Neuron (in vitro differentiated cells): ENCODE measurements around the gene ATXN2.

Experiments used
- H2AFZ ChIP-seq: one replicate; pipeline ENCODE4 v1.6.1; 2013; ENCODE audit warnings: low read depth, mild to moderate bottlenecking, inconsistent platforms, low read length, moderate library complexity
- H3K27me3 ChIP-seq: one replicate; pipeline ENCODE4 v1.6.1; 2013; ENCODE audit warnings: low read length; ENCODE audit not compliant: insufficient read depth
- H3K36me3 ChIP-seq: one replicate; pipeline ENCODE4 v1.6.1; 2013; ENCODE audit warnings: low read length; ENCODE audit not compliant: insufficient read depth
- H3K4me1 ChIP-seq: one replicate; pipeline ENCODE4 v1.6.1; 2013; ENCODE audit warnings: low read length; ENCODE audit not compliant: insufficient read depth
- H3K4me3 ChIP-seq: 2 replicates; pipeline ENCODE4 v1.5.1; 2013; ENCODE audit warnings: mild to moderate bottlenecking, low read length, moderate library complexity
- H3K9me3 ChIP-seq: one replicate; pipeline ENCODE4 v1.6.1; 2013; ENCODE audit warnings: low read length

ATXN2 gene, protein sequence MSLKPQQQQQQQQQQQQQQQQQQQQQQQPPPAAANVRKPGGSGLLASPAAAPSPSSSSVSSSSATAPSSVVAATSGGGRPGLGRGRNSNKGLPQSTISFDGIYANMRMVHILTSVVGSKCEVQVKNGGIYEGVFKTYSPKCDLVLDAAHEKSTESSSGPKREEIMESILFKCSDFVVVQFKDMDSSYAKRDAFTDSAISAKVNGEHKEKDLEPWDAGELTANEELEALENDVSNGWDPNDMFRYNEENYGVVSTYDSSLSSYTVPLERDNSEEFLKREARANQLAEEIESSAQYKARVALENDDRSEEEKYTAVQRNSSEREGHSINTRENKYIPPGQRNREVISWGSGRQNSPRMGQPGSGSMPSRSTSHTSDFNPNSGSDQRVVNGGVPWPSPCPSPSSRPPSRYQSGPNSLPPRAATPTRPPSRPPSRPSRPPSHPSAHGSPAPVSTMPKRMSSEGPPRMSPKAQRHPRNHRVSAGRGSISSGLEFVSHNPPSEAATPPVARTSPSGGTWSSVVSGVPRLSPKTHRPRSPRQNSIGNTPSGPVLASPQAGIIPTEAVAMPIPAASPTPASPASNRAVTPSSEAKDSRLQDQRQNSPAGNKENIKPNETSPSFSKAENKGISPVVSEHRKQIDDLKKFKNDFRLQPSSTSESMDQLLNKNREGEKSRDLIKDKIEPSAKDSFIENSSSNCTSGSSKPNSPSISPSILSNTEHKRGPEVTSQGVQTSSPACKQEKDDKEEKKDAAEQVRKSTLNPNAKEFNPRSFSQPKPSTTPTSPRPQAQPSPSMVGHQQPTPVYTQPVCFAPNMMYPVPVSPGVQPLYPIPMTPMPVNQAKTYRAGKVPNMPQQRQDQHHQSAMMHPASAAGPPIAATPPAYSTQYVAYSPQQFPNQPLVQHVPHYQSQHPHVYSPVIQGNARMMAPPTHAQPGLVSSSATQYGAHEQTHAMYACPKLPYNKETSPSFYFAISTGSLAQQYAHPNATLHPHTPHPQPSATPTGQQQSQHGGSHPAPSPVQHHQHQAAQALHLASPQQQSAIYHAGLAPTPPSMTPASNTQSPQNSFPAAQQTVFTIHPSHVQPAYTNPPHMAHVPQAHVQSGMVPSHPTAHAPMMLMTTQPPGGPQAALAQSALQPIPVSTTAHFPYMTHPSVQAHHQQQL

DNA sequence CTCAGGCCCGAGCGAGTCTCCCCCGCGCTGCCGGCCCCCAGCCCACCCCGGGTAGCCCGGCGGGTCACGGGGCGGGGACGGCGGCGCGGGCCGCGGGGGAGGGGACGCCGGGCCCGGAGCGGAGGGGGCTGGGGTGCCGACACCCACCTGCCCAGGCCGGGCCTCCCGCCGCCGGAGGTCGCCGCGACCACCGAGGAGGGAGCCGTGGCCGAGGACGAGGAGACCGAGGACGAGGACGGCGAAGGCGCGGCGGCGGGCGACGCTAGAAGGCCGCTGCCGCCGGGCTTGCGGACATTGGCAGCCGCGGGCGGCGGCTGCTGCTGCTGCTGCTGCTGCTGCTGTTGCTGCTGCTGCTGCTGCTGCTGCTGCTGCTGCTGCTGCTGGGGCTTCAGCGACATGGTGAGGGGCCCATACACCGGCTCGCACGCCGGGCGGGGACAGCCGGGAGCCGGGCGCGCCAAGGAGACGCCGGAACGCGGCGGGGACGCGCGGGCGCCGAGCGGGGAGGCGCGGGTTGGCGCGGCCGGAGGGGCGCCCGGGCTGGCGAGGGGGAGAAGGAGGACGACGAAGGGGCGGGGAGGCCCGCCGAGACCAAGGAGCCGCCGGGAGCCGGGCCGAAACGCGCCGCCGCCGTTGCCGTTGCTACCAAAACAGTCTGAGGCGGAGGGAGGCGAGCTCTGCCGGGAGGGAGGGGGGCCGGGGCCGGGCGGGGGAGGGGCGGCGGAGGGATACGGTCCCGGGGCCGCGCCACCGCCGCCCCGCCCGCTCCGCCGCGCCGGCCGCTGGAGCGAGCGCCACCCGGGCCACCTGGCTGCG, at the start of gene ATXN2:
ATXN2 (minus strand) TSS at position 679 of the 816 bp plus-strand sequence; CDS start at position 398, 281 bp downstream.
- Histone ChIP-seq H3K4me1 (peaks cover 27% of the 10 kb centered on the region), H3K27me3 (no peaks in the 10 kb centered on the region), H3K36me3 (no peaks in the 10 kb centered on the region), H3K9me3 (no peaks in the 10 kb centered on the region), H2AFZ (peak within 1 kb of the TSS; percentile 65), H3K4me3 (peak within 1 kb of the TSS; percentile 75)

DNA sequence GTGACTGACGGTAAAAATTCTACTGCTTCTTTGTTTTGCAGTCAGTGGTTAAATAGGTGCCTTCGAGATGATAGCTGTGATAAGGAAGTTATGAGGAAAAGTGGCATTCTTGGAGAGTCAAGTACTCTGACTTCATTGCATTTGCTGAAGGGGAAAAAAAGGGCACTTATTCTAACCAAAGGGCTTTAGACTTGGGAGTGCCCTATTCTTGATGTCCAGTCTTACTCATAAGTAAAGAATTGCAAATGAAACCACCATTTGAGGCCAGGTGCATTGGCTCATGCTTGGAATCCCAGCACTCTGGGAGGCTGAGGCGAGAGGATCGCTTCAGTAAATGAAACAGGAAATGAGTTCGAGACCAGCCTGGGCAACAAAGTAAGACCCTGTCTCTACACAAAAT, 46.3 kb upstream of the ATXN2 start:
- Histone ChIP-seq H3K4me1 (peaks cover 11% of the 10 kb centered on the region), H3K9me3 (no peaks in the 10 kb centered on the region), H3K36me3 (peaks cover 49% of the 10 kb centered on the region)

DNA sequence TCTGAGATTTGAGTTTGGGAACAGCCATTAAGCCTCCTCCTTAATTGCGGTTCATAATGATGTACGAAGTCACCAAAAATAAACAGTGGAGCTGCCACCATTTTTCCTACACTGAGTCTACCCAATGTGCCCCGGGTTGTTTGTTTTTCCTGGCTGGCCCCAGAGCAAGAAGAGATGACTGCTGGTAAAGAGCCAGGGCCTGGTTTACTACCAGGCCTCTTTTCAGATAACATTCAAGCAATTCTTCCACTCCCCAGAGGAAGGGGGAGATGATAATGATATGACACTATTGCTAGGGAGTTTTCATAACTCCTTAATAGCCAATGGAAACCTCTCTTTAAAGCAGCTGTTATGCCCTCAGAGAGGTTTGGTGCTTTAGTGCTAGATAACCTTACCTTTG, 44.3 kb upstream of the ATXN2 start:
- Histone ChIP-seq H3K4me1 (peaks cover 11% of the 10 kb centered on the region), H3K36me3 (peaks cover 46% of the 10 kb centered on the region), H3K27me3 (no peaks in the 10 kb centered on the region), H3K4me3 (no peak overlapping the region), H2AFZ (no peak overlapping the region), H3K9me3 (no peaks in the 10 kb centered on the region)

More for the DNA sequence above, 46.3 kb upstream of the ATXN2 start:
- Histone ChIP-seq H3K4me3 (no peak overlapping the region), H2AFZ (no peak overlapping the region), H3K27me3 (no peaks in the 10 kb centered on the region)

DNA sequence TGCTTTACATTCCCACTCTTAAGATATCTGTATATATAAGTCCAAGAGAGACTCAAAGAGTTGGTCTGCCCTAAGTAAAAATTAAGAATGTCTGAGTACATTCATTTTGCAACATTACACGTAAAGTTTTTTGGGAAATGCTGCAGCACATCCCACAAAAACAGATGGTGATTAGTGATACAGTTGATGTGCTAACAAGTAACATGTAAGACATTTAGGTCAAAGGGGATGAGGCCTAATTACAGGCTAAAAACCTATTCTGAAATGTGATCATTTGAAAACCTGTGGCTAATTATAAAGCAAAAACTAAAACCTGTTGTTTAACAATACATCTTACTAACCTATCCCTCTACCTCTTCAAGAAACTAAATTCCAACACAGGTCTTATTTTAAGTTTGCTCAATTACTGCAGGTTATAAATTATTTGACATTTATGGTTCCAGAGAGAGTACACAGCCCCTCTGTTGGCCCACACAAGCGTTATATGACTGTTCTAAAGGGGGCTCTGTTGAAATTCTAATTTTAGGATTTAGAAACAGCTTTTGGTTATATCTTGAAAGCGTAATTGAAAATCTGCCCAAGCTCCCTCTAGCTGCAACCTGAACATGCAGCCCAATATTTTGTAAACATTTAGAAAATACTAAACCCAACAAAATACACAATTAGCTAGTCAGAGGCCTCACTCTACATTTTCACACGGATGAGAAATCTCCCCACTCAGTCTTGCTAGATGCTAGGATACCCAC, 43.7 kb upstream of the ATXN2 start:
- H3K36me3 ChIP-seq, result peaks cover 47% of the 10 kb centered on the region
- H3K27me3 ChIP-seq, result no peaks in the 10 kb centered on the region
- no peak overlapping the region for H2AFZ ChIP-seq
- H3K4me1 ChIP-seq, result peaks cover 11% of the 10 kb centered on the region
- H3K9me3 ChIP-seq, result no peaks in the 10 kb centered on the region
- no peak overlapping the region for H3K4me3 ChIP-seq

DNA sequence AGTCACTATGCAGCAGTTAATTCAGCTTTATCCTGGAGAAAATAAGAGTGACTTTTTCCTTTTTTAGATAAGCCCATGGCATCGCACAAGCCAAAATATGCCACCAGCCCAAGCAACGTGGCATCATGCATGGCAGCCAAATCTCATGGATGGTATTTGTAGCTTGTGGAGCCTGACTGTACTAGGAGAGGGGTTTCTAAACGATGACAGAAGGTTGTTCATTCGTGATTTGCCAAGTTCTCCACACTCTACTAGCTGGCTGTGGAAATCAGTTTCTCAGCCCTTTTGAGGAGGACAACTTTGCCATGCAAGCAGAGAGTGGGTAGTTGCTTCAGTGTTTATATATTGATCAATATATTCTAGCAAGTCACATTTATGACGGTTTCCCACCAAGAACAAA, 41.4 kb upstream of the ATXN2 start:
- Histone ChIP-seq H3K9me3 (no peaks in the 10 kb centered on the region), H3K4me3 (no peak overlapping the region), H2AFZ (no peak overlapping the region), H3K4me1 (peaks cover 30% of the 10 kb centered on the region), H3K27me3 (no peaks in the 10 kb centered on the region), H3K36me3 (peaks cover 30% of the 10 kb centered on the region)

DNA sequence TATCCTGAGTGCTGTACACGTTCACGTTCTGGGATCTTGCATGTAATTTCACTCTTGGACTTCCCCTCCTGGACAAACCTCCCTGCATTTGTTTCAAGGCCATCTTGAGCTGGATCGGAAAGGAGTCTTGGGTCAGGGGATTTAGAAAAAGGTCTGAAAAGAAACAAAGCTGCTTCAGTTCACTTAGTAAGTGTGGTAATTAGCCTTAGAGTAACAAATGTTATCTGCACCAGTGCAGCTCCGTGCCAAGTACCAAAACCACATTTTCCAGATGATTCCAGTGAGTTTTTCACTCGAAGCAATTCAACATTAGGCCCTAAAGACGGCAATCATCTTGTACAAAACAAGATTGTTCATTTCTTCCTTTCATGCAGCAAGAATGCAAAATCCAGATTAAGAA, 39.4 kb upstream of the ATXN2 start:
- Histone ChIP-seq H3K4me3 (no peak overlapping the region), H2AFZ (no peak overlapping the region), H3K9me3 (no peaks in the 10 kb centered on the region)

DNA sequence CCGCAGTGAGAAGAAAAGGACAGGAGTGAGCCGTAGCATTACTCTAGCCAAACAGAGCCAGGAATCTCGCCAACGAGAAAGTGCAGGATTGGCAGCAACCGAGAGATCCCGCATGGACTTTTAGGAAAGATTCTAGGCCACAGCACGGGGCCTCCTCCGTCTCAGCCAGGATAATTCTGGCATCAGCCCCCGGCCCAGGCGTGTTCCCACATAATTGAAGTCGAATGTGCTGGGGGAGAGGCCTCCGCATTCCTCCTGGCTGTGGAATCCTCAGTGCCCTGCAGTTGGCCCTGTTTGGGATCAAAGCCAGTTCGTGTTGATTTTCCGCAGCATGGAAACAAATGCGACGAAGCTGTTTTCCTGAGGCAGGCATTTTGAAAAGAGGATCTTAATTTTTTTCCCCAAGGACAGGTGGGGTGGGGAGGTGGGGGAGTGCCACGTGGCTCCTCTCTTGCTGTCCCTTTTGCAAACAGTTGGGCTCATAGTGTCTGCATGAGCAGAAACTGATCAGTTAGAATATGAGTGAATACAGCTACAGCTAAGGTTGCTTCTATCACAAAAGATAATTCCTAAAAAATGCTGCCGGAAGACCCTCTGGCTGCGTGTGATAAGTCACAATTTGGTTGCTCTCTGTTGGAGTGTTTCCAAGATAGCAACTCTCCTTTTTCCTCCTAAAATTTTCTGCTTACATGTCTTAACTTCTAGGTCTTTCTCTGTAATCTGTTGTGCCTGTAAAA, 37.3 kb upstream of the ATXN2 start:
- Histone ChIP-seq H2AFZ (peak overlapping the region; percentile 21), H3K4me1 (peaks cover 24% of the 10 kb centered on the region), H3K27me3 (no peaks in the 10 kb centered on the region), H3K4me3 (peak overlapping the region; percentile 27), H3K9me3 (no peaks in the 10 kb centered on the region), H3K36me3 (peaks cover 11% of the 10 kb centered on the region)

More for the DNA sequence above, 39.4 kb upstream of the ATXN2 start:
- Histone ChIP-seq H3K36me3 (peaks cover 16% of the 10 kb centered on the region), H3K4me1 (peaks cover 35% of the 10 kb centered on the region), H3K27me3 (no peaks in the 10 kb centered on the region)

DNA sequence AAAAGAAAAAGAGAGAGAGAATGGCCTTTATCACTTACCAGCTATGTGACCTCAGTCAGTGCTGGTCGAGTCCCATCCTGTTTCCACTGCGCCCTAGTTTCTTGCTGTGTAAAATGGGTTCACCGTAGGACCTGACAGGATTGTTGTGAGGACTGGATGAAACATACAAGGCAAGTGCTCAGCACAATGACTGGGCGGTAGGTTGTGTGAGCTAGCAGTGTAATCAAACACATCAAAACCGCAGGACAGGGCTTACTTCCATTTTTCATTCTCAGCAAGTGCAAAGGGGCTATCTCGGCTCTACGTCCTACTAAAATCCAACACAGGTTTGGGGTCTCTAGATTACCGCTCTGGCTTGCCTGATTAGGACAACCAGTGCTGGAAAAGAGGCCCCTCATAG, 36.4 kb upstream of the ATXN2 start:
- Histone ChIP-seq H3K4me1 (peaks cover 24% of the 10 kb centered on the region), H3K9me3 (no peaks in the 10 kb centered on the region), H3K36me3 (peaks cover 9% of the 10 kb centered on the region), H3K27me3 (no peaks in the 10 kb centered on the region), H2AFZ (peak overlapping the region; percentile 21), H3K4me3 (peak overlapping the region; percentile 27)

DNA sequence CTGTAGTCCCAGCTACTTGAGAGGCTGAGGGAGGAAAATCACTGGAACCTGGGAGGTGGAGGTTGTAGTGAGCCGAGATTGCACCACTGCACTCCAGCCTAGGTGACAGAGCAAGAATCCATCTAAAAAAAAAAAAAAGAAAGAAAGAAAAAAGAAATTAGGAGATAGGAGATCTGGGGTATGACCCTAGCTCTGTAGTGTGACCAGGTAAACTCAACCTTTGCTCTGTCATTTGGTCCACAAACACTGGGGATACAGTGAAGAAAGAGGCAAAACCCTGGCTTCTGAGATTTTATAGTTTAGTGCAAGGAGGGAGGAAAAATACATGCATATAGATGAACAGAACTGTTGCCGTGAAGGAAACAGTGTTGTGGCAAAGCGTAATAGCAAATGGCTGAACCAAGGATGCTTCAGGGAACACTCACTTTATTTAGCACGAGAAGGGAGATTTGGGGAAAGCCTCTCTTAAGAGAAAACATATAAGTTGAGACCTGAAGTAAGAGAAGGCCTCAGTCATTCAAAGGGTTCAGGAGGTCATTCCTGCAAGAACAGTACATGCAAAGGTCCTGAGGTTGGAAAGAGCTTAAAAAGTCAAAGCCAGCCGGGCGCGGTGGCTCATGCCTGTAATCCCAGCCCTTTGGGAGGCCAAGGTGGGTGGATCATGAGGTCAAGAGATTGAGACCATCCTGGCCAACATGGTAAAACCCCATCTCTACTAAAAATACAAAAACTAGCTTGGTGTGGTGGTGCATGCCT, 29.6 kb upstream of the ATXN2 start:
- Histone ChIP-seq H3K4me1 (peaks cover under 1% of the 10 kb centered on the region), H3K36me3 (no peaks in the 10 kb centered on the region), H3K27me3 (no peaks in the 10 kb centered on the region), H3K4me3 (no peak overlapping the region), H3K9me3 (no peaks in the 10 kb centered on the region), H2AFZ (no peak overlapping the region)

DNA sequence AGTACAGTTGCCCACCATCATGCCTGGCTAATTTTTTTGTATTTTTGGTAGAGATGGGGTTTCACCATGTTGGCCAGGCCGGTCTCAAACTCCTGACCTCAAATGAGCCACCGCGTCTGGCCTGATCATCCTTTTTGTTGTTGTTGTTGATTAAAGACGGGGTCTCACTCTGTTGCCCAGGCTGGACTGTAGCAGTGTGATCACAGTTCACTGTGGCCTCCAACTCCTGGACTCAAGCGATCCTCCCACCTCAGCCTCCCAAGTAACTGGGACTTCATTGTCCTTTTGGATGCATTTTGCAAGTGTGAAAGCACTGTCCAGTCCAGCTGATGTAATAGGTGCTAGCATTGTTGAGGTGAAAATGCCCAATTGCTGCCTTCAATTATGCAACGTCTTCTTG, 27.1 kb upstream of the ATXN2 start:
- Histone ChIP-seq H3K27me3 (no peaks in the 10 kb centered on the region), H3K4me3 (no peak overlapping the region), H3K9me3 (no peaks in the 10 kb centered on the region), H3K4me1 (no peaks in the 10 kb centered on the region), H3K36me3 (no peaks in the 10 kb centered on the region), H2AFZ (no peak overlapping the region)

DNA sequence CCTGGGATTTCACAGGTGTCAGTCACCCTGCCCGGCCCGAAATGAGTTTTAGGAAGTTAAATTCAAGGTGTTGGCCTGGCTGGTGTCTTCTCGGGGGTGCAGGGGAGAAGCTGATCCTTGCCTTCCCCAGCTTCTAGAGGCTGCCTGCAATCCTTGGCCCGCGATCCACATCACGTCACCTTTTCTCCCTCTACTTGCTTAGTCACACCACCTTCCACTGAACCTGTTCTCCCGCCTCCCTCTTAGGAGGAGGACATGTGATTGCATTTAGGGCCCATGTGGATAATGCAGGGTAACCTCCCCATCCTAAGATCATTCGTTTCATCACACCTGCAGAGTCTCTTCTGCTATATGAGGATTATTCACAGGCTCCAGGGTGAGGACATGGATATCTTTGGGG, 25.4 kb upstream of the ATXN2 start:
- no peaks in the 10 kb centered on the region for H3K4me1 ChIP-seq
- no peaks in the 10 kb centered on the region for H3K36me3 ChIP-seq
- no peaks in the 10 kb centered on the region for H3K9me3 ChIP-seq
- H3K4me3 ChIP-seq, result no peak overlapping the region
- no peak overlapping the region for H2AFZ ChIP-seq
- H3K27me3 ChIP-seq, result no peaks in the 10 kb centered on the region
